ENCODE measurements around the gene POLR3K. TPM values are rescaled to one million over a fixed set of nuclear protein-coding genes. Genes with fewer than 3 reads are reported as not detected.

POLR3K gene
- polyA plus RNA-seq, 1 donor: 9.5 TPM

Other genes with a start within 250 kb of the POLR3K start
- 21.6 TPM for gene SNRNP25, start 220 bp upstream of the POLR3K start, polyA plus RNA-seq
- 18.3 TPM for gene RHBDF1, start 19.0 kb upstream of the POLR3K start, polyA plus RNA-seq
- 31.2 TPM for gene MPG, start 24.6 kb upstream of the POLR3K start, polyA plus RNA-seq
- 21.8 TPM for gene NPRL3, start 85.1 kb upstream of the POLR3K start, polyA plus RNA-seq
- 5.6 TPM for gene HBZ, start 99.0 kb upstream of the POLR3K start, polyA plus RNA-seq
- 11.9 TPM for gene HBM, start 112.4 kb upstream of the POLR3K start, polyA plus RNA-seq
- 1,574 TPM for gene HBA2, start 119.3 kb upstream of the POLR3K start, polyA plus RNA-seq
- 1,041 TPM for gene HBA1, start 123.1 kb upstream of the POLR3K start, polyA plus RNA-seq
- gene HBQ1, start 126.9 kb upstream of the POLR3K start, polyA plus RNA-seq: 0.73 TPM
- gene LUC7L, start 175.8 kb upstream of the POLR3K start, polyA plus RNA-seq: 99.5 TPM
- 63.4 TPM for gene FAM234A, start 181.2 kb upstream of the POLR3K start, polyA plus RNA-seq
- 6.6 TPM for gene RGS11, start 222.3 kb upstream of the POLR3K start, polyA plus RNA-seq
- gene ARHGDIG, start 227.0 kb upstream of the POLR3K start, polyA plus RNA-seq: 4.5 TPM
- 1.8 TPM for gene PDIA2, start 229.6 kb upstream of the POLR3K start, polyA plus RNA-seq